ENCODE measurements around the gene L3MBTL4.

Gene L3MBTL4

DNA sequence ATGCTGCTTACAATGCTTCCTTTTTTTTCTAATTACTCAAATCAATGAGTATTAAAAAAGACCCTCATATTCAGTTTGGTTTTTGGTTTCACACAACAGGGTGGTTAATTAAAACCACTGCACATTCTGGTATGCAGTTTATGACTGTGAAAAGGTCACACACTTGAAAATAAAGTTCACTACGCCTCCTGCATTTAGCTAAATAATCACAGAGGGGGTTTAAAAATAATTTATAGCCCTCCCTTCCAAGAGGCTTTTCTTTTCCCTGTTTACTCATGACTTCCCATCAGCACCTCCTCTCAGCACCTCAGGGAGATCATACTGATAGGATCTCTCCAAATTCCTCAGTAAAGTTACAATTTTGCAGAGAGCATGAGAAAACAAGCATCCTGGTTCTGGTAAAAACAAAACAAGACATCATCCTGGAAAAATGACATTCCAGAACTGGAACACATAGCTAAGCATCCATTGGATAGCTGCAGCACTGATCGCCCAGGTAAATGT, 389.9 kb downstream of the L3MBTL4 start:
- no peak for TF ChIP-seq CREB1 (IDR thresholded peaks at IDR 0.05; ENCODE audit: low read depth)

DNA sequence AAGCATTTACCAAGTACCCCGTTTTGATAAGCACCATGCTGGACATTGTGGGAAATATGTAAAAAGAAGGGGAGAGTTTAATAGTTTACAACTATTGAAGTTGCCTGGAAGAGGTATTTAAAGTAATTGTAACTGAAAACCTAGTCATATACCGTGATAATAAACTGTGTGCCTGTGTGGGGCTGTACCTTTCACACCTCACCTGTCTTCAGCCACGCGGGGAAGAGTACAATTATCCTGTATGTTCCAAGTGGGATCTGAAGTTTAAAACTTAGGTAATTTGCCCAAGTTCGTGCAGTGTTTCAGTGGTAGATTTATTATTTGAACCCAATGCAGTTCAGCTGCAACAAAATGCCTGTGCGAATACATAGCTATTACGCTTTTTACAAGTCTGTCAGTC, 391.2 kb downstream of the L3MBTL4 start:
- no peak for TF ChIP-seq FOXM1 (IDR thresholded peaks at IDR 0.05; ENCODE audit: borderline replicate concordance, low read depth)
- TF ChIP-seq TEAD4 (IDR thresholded peaks at IDR 0.05), result no peak
- TF ChIP-seq, protein P1, sequence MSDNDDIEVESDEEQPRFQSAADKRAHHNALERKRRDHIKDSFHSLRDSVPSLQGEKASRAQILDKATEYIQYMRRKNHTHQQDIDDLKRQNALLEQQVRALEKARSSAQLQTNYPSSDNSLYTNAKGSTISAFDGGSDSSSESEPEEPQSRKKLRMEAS (IDR thresholded peaks at IDR 0.05), result no peak
- TF ChIP-seq, protein P2, sequence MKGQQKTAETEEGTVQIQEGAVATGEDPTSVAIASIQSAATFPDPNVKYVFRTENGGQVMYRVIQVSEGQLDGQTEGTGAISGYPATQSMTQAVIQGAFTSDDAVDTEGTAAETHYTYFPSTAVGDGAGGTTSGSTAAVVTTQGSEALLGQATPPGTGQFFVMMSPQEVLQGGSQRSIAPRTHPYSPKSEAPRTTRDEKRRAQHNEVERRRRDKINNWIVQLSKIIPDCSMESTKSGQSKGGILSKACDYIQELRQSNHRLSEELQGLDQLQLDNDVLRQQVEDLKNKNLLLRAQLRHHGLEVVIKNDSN (IDR thresholded peaks at IDR 0.05), result no peak
- TF ChIP-seq NFIC (IDR thresholded peaks at IDR 0.05), result no peak
- TF ChIP-seq RAD21 (IDR thresholded peaks at IDR 0.05; ENCODE audit: low read depth), result no peak
- TF ChIP-seq, protein P3, sequence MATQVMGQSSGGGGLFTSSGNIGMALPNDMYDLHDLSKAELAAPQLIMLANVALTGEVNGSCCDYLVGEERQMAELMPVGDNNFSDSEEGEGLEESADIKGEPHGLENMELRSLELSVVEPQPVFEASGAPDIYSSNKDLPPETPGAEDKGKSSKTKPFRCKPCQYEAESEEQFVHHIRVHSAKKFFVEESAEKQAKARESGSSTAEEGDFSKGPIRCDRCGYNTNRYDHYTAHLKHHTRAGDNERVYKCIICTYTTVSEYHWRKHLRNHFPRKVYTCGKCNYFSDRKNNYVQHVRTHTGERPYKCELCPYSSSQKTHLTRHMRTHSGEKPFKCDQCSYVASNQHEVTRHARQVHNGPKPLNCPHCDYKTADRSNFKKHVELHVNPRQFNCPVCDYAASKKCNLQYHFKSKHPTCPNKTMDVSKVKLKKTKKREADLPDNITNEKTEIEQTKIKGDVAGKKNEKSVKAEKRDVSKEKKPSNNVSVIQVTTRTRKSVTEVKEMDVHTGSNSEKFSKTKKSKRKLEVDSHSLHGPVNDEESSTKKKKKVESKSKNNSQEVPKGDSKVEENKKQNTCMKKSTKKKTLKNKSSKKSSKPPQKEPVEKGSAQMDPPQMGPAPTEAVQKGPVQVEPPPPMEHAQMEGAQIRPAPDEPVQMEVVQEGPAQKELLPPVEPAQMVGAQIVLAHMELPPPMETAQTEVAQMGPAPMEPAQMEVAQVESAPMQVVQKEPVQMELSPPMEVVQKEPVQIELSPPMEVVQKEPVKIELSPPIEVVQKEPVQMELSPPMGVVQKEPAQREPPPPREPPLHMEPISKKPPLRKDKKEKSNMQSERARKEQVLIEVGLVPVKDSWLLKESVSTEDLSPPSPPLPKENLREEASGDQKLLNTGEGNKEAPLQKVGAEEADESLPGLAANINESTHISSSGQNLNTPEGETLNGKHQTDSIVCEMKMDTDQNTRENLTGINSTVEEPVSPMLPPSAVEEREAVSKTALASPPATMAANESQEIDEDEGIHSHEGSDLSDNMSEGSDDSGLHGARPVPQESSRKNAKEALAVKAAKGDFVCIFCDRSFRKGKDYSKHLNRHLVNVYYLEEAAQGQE (IDR thresholded peaks at IDR 0.05; ENCODE audit: low read depth), result no peak
- no peak for TF ChIP-seq EGR1 (IDR thresholded peaks at IDR 0.05)
- no peak for TF ChIP-seq EP300 (IDR thresholded peaks at IDR 0.05; ENCODE audit: borderline replicate concordance)
- no peak for TF ChIP-seq TAF1 (IDR thresholded peaks at IDR 0.05; ENCODE audit: low read depth)
- no peak for TF ChIP-seq ZBTB7A (IDR thresholded peaks at IDR 0.05; ENCODE audit: low read depth)
- TF ChIP-seq CEBPB (IDR thresholded peaks at IDR 0.05), result no peak

DNA sequence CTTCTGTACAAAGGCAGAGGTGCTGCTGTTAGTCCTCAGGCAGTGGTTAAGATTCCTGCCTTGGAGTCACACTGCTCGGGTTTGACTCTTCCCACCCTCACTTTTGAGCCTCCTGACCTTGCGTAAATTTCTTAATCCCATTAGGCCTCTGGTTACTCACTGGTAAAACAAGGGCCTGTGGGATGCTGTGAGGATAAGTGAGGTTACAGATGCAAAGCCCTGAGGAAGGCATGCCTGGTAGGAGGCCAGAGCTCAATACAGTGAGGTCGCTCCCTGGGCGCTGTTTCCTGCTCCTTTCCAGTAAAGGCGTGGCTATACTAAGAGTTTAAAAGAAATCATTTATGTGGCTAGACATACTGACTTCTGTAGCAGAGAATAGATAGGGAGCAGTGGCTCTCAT, 391.9 kb downstream of the L3MBTL4 start:
- TF ChIP-seq EGR1 (IDR thresholded peaks at IDR 0.05) (no peak), ZBTB7A (IDR thresholded peaks at IDR 0.05; ENCODE audit: low read depth) (no peak), FOXM1 (IDR thresholded peaks at IDR 0.05; ENCODE audit: borderline replicate concordance, low read depth) (no peak), RAD21 (IDR thresholded peaks at IDR 0.05; ENCODE audit: low read depth) (no peak), CEBPB (IDR thresholded peaks at IDR 0.05) (no peak), YY1 (IDR thresholded peaks at IDR 0.05; ENCODE audit: low read depth) (no peak), TCF12 (IDR thresholded peaks at IDR 0.05; ENCODE audit: low read depth) (no peak), EP300 (IDR thresholded peaks at IDR 0.05; ENCODE audit: borderline replicate concordance) (no peak), NFIC (IDR thresholded peaks at IDR 0.05) (no peak), TEAD4 (IDR thresholded peaks at IDR 0.05) (no peak), CREB1 (IDR thresholded peaks at IDR 0.05; ENCODE audit: low read depth) (no peak), TAF1 (IDR thresholded peaks at IDR 0.05; ENCODE audit: low read depth) (no peak)
- TF ChIP-seq, protein P3 (IDR thresholded peaks at IDR 0.05; ENCODE audit: low read depth), result no peak
- TF ChIP-seq, protein P2 (IDR thresholded peaks at IDR 0.05), result no peak
- TF ChIP-seq, protein P1 (IDR thresholded peaks at IDR 0.05), result no peak

DNA sequence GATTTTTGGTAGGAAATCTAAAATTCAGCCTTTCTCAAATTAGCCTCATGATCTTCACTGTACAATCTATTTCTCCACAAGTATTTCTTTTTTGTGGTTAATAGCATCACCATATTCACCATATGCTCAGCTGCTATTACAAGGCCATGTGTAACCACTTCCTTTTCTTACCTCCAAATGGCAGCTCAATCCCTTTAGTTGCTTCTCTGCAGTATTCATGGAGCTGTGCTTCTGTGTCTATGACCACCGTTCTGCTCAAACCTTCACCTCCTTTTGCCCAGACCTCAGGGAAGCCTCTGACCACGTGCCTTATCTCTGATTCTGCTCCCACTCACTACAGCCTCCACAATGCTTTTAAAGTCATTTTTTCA, 392.7 kb downstream of the L3MBTL4 start:
- TF ChIP-seq, protein P3 (IDR thresholded peaks at IDR 0.05; ENCODE audit: low read depth), result no peak
- no peak for TF ChIP-seq EP300 (IDR thresholded peaks at IDR 0.05; ENCODE audit: borderline replicate concordance)
- no peak for TF ChIP-seq YY1 (IDR thresholded peaks at IDR 0.05; ENCODE audit: low read depth)
- no peak for TF ChIP-seq CEBPB (IDR thresholded peaks at IDR 0.05)
- TF ChIP-seq FOXM1 (IDR thresholded peaks at IDR 0.05; ENCODE audit: borderline replicate concordance, low read depth), result no peak
- no peak for TF ChIP-seq ZBTB7A (IDR thresholded peaks at IDR 0.05; ENCODE audit: low read depth)
- no peak for TF ChIP-seq TEAD4 (IDR thresholded peaks at IDR 0.05)
- no peak for TF ChIP-seq TAF1 (IDR thresholded peaks at IDR 0.05; ENCODE audit: low read depth)
- TF ChIP-seq EGR1 (IDR thresholded peaks at IDR 0.05), result no peak
